GM12892 (cell line): ENCODE measurements around the gene INHBC.
A peak's percentile ranks its signal among the peaks of the same experiment; 100 is the strongest.

Experiments
- DNase-seq: peaks from one replicate; pipeline ENCODE4 v3.0.0; 2011; ENCODE audit not compliant: insufficient read length
- FAIRE-seq: peaks from 2 replicates; lab custom pipeline; 2011; peaks lifted over from hg19 to GRCh38; lab: Jason Lieb, UNC
- POLR2A ChIP-seq: IDR thresholded peaks from 2 replicates; pipeline ENCODE4 v1.6.1; 2011; ENCODE audit warnings: low read depth, low read length, control low read depth
- POLR2AphosphoS5 ChIP-seq: IDR thresholded peaks from 2 replicates; pipeline ENCODE4 v1.6.1; 2011; ENCODE audit warnings: low read depth, low read length, control low read depth
- TAF1 ChIP-seq: IDR thresholded peaks from 2 replicates; pipeline ENCODE4 v1.6.1; 2011; ENCODE audit warnings: low read depth, mild to moderate bottlenecking, control low read depth, low read length, borderline replicate concordance

The INHBC gene

DNA sequence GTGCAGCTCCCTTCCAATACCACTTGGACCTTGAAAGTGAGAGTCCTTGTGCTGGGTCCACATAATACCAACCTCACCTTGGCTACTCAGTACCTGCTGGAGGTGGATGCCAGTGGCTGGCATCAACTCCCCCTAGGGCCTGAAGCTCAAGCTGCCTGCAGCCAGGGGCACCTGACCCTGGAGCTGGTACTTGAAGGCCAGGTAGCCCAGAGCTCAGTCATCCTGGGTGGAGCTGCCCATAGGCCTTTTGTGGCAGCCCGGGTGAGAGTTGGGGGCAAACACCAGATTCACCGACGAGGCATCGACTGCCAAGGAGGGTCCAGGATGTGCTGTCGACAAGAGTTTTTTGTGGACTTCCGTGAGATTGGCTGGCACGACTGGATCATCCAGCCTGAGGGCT lies 14.8 kb downstream of the INHBC start:
- no peak for TF ChIP-seq POLR2AphosphoS5
- TF ChIP-seq TAF1 = no peak
- TF ChIP-seq POLR2A = no peak
- FAIRE-seq = no peak
- DNase-seq = no peak

DNA sequence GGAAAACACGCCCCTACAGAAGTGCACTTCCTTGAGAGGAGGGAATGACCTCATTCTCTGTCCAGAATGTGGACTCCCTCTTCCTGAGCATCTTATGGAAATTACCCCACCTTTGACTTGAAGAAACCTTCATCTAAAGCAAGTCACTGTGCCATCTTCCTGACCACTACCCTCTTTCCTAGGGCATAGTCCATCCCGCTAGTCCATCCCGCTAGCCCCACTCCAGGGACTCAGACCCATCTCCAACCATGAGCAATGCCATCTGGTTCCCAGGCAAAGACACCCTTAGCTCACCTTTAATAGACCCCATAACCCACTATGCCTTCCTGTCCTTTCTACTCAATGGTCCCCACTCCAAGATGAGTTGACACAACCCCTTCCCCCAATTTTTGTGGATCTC lies 15.5 kb downstream of the INHBC start:
- DNase-seq = no peak
- TF ChIP-seq POLR2AphosphoS5 = no peak
- FAIRE-seq = no peak

DNA sequence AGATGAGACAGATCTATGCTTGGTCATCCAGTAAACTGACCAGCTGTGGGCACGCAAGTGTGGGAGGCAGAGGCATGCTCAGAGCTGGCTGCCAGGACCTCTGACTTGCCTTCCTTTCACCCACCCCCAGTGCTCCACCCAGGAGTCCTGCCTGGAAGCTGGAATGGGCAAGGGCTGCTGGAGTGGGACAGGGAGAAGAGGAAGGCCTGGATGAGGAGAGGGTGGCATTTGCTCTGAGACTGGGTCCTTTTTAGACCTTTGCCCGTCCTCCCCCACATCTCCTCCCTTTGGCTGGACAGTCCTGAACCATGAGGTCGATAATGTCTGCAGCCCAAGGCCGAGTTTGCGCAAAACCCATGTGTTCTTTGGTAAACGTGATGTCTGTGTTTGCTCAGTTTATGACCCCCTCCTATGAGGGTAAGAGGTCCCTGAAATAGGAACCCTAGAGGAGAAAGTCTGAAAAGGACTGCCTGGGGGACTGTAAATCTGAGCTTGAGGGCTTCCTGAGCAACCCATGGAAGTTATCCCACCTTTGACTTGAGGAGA lies 16.7 kb downstream of the INHBC start:
- no peak for FAIRE-seq
- no peak for TF ChIP-seq POLR2AphosphoS5
- no peak for TF ChIP-seq TAF1
- no peak for TF ChIP-seq POLR2A
- no peak for DNase-seq

DNA sequence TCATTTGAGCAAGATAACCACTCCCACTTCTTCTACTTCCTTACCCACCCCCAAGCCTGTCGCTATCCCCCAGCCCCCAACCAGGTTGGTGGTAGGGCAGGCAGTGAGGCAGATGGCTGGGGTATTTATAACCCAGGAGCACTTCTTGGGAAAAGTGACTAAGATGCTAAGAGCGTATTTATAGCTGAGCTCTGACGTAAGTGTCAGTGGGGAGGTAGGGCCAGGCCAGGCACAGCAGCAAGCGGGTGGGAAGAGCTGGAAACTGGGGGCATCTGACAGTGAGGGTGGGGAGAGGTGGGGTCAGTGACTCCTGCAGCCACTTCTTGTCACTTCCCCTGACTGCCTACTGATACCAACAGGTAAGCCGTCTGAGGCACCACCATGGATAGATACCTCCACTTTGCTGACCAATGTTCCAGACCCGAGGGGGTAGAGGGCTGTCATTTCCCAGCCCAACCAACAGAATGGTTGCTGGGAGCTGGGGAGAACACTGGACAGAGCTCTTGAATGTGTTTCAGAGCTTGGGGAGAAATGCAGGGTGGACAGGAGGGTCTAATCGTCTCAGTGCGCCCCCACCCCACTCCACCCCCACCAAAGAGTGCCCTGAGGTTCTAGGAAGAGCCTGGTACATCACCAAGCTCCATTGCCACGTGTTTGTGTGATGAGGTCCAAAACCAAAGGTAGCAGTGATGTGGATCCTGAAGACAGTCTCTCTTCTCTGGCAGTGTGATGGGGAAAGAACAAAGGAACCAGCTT lies 17.8 kb downstream of the INHBC start:
- DNase-seq (no peak), FAIRE-seq (no peak)
- TF ChIP-seq TAF1 = no peak
- no peak for TF ChIP-seq POLR2A
- TF ChIP-seq POLR2AphosphoS5 = no peak

DNA sequence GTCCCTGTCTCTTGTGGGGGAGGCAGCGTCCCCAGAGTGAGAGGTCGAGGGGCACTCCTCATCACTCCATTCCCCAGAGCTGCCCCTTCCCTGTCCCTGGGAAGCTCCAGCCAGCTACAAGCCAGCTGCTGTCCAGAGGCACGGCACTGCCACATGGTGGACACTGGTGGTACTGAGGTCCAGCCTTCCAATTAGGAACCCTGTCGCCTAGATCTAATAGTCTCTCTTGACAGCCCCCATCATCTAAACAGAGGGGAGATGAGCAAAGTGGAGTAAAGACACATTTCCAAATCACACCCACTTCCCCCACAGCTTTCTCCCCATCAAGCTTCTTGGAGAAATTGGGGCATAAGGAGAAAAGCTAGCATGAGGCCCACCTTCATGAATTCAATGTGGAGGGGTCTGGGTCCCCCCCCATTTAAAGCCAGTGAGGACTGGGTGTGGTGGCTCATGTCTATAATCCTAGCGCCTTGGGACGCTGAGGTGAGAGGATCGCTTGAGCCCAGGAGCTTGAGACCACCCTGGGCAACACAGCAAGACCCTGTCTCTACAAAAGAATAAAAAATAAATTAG lies 18.4 kb downstream of the INHBC start:
- DNase-seq (no peak), FAIRE-seq (peak; percentile 44)
- TF ChIP-seq POLR2AphosphoS5 (no peak), TAF1 (no peak), POLR2A (no peak)

DNA sequence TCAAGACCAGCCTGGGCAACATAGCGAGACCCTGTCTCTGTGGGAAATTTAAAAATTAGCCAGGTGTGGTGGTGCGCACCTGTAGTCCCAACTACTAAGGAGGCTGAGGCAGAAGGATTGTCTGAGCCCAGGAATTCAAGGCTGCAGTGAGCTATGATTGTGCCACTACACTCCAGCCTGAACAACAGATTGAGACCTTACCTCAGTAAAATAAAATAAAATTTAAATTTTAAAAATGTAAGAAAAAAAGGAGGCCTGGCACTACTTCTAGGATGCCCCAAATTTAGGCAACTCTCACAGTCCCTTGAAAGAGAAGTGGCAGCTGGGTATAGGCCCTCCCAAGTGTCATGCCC lies 19.6 kb downstream of the INHBC start:
- no peak for DNase-seq
- FAIRE-seq = no peak
- TF ChIP-seq POLR2AphosphoS5 (no peak), TAF1 (no peak), POLR2A (no peak)

DNA sequence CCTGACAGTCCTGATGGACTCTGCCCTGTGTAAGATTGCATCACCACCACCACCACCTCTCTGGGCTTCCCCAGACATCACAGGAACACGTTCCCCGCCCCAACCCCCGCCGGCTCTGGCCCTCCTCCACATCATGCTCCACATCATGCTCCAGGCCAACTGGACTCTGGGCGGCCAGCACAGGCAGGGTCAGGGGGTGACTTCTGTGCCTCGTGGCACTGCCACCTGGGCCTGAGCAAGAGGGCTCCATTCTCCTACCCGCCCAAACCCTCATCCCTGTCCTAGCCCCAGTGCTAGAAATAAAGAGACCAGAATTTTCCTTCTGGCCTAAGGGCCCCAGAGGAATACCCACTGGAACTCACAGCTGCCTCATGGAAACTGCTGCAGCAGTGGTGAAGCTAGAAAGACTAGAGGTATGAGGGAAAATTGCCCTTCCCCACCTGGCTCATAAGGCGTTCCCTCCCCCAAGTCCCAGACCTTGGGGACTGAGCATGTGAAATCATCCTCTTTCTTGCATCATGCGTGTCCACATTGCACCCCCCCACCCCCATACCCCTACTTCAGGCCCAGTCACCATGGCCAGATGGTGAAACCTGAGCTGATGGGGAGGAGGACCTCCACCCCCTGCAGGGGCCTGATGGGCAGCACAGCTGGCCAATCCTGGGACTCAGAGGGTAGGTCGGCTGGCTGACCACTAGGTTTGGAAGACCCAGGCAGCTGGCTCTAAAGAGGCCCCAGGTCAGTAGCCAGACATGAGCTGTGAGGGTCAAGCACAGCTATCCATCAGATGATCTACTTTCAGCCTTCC lies 20.2 kb downstream of the INHBC start, which contains the start of gene INHBE:
TSS of gene INHBE (plus strand) at position 742 of the 808 bp plus-strand sequence. CDS start 230 bp downstream, outside the sequence.
- TF ChIP-seq POLR2AphosphoS5 (no peak), TAF1 (no peak), POLR2A (no peak)
- DNase-seq = no peak
- no peak for FAIRE-seq

DNA sequence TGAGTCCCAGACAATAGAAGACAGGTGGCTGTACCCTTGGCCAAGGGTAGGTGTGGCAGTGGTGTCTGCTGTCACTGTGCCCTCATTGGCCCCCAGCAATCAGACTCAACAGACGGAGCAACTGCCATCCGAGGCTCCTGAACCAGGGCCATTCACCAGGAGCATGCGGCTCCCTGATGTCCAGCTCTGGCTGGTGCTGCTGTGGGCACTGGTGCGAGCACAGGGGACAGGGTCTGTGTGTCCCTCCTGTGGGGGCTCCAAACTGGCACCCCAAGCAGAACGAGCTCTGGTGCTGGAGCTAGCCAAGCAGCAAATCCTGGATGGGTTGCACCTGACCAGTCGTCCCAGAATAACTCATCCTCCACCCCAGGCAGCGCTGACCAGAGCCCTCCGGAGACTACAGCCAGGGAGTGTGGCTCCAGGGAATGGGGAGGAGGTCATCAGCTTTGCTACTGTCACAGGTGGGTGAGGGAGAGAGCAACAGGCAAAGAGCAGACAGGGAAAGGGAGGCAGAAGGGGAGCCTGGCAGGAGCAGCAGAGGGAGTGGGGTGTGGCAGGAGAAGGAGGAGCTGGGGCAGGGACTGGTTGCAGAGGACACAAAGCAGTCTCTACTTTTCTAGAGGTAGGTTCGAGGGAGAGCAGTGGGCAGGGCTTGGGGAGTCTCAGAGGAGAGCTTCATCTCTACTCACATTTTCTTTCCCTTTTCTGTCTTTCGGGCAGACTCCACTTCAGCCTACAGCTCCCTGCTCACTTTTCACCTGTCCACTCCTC lies 21.0 kb downstream of the INHBC start:
- TF ChIP-seq POLR2AphosphoS5 (no peak), TAF1 (no peak), POLR2A (no peak)
- FAIRE-seq (no peak), DNase-seq (no peak)

DNA sequence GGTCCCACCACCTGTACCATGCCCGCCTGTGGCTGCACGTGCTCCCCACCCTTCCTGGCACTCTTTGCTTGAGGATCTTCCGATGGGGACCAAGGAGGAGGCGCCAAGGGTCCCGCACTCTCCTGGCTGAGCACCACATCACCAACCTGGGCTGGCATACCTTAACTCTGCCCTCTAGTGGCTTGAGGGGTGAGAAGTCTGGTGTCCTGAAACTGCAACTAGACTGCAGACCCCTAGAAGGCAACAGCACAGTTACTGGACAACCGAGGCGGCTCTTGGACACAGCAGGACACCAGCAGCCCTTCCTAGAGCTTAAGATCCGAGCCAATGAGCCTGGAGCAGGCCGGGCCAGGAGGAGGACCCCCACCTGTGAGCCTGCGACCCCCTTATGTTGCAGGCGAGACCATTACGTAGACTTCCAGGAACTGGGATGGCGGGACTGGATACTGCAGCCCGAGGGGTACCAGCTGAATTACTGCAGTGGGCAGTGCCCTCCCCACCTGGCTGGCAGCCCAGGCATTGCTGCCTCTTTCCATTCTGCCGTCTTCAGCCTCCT lies 21.6 kb downstream of the INHBC start:
- DNase-seq (no peak), FAIRE-seq (peak; percentile 92)
- no peak for TF ChIP-seq POLR2A

DNA sequence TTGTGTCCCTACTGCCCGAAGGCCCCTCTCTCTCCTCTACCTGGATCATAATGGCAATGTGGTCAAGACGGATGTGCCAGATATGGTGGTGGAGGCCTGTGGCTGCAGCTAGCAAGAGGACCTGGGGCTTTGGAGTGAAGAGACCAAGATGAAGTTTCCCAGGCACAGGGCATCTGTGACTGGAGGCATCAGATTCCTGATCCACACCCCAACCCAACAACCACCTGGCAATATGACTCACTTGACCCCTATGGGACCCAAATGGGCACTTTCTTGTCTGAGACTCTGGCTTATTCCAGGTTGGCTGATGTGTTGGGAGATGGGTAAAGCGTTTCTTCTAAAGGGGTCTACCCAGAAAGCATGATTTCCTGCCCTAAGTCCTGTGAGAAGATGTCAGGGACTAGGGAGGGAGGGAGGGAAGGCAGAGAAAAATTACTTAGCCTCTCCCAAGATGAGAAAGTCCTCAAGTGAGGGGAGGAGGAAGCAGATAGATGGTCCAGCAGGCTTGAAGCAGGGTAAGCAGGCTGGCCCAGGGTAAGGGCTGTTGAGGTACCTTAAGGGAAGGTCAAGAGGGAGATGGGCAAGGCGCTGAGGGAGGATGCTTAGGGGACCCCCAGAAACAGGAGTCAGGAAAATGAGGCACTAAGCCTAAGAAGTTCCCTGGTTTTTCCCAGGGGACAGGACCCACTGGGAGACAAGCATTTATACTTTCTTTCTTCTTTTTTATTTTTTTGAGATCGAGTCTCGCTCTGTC lies 22.3 kb downstream of the INHBC start:
- FAIRE-seq (no peak), DNase-seq (no peak)

DNA sequence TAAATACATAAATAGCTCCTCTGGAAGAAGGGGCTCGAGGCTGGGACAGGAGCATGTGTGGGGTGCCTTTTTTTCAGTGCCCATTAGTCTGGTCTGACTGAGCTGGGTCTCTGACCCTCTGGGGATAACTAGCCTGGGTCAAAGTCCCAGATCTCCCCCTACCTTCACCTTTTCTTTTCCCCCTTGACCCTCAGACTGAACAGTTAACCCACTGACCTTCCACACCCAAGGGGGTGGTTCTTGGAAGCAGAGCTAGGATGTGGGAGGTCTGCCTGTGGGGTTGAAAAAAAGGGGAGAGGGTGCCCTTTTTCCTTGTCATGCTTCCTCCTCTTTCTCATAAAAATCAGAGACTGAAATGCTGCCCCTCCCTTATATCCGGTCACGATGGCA lies 24.1 kb downstream of the INHBC start:
- no peak for DNase-seq
- TF ChIP-seq POLR2AphosphoS5 (no peak), TAF1 (no peak), POLR2A (no peak)
- no peak for FAIRE-seq

More for the DNA sequence above, 22.3 kb downstream of the INHBC start:
- no peak for TF ChIP-seq TAF1
- no peak for TF ChIP-seq POLR2A
- no peak for TF ChIP-seq POLR2AphosphoS5
